ENCODE data around the gene LCE1E.

The LCE1E gene

GRCh38 chr1:152817309-152817708, 31.3 kb downstream of the LCE1E start (continued):
- TF ChIP-seq FEZF1 (tag by site-specific recombination; IDR thresholded peaks at IDR 0.05) (no peak), ZFP41 (tag by site-specific recombination; IDR thresholded peaks at IDR 0.05; ENCODE audit: borderline replicate concordance) (no peak), IKZF3 (tag by site-specific recombination; IDR thresholded peaks at IDR 0.05) (no peak), ZNF350 (tag by site-specific recombination; IDR thresholded peaks at IDR 0.05) (no peak), ZNF426 (tag by site-specific recombination; IDR thresholded peaks at IDR 0.05) (no peak), ZNF530 (tag by site-specific recombination; IDR thresholded peaks at IDR 0.05; ENCODE audit: low read depth) (no peak), ZNF776 (tag by site-specific recombination; IDR thresholded peaks at IDR 0.05; ENCODE audit: borderline replicate concordance) (no peak), ZNF514 (tag by site-specific recombination; IDR thresholded peaks at IDR 0.05) (no peak)

GRCh38 chr1:152823294-152823693, 37.2 kb downstream of the LCE1E start:
- Histone ChIP-seq H3K4me1 (ENCODE audit: control insufficient read depth, insufficient read depth, low read length) (no peaks in the 10 kb centered on the region), H3K36me3 (ENCODE audit: control insufficient read depth in 2 of 2, insufficient read depth in 1 of 2, low read length in 2 of 2) (no peaks in the 10 kb centered on the region), H3K9me3 (ENCODE audit: control insufficient read depth, insufficient read depth, low read depth, low read length) (no peaks in the 10 kb centered on the region), H3K4me3 (ENCODE audit: low read depth, low read length) (no peak overlapping the region), H3K27ac (ENCODE audit: extremely low read depth, low read depth, low read length) (no peak overlapping the region)
- ChIA-PET POLR2A (no interaction called here), CTCF (no interaction called here)
- TF ChIP-seq ZXDB (tag by site-specific recombination; IDR thresholded peaks at IDR 0.05) (no peak), MYNN (tag by site-specific recombination; IDR thresholded peaks at IDR 0.05; ENCODE audit: borderline replicate concordance) (no peak), SP3 (tag by site-specific recombination; IDR thresholded peaks at IDR 0.05) (no peak), ZNF350 (tag by site-specific recombination; IDR thresholded peaks at IDR 0.05) (no peak), ZNF248 (tag by site-specific recombination; IDR thresholded peaks at IDR 0.05) (no peak), ZNF394 (tag by site-specific recombination; IDR thresholded peaks at IDR 0.05; ENCODE audit: borderline replicate concordance) (no peak), BCL11A (tag by site-specific recombination; IDR thresholded peaks at IDR 0.05; ENCODE audit: low read depth) (no peak), ZNF2 (tag by site-specific recombination; IDR thresholded peaks at IDR 0.05) (no peak), ZNF138 (tag by site-specific recombination; IDR thresholded peaks at IDR 0.05; ENCODE audit: borderline replicate concordance) (no peak), ZNF654 (tag by site-specific recombination; IDR thresholded peaks at IDR 0.05; ENCODE audit: low read depth) (no peak), OVOL3 (tag by site-specific recombination; IDR thresholded peaks at IDR 0.05) (no peak), ZNF274 (IDR thresholded peaks at IDR 0.05; ENCODE audit: low read length) (no peak), ZNF274 (tag by site-specific recombination; IDR thresholded peaks at IDR 0.05; ENCODE audit: borderline replicate concordance) (no peak)
- TF ChIP-seq, protein P1, sequence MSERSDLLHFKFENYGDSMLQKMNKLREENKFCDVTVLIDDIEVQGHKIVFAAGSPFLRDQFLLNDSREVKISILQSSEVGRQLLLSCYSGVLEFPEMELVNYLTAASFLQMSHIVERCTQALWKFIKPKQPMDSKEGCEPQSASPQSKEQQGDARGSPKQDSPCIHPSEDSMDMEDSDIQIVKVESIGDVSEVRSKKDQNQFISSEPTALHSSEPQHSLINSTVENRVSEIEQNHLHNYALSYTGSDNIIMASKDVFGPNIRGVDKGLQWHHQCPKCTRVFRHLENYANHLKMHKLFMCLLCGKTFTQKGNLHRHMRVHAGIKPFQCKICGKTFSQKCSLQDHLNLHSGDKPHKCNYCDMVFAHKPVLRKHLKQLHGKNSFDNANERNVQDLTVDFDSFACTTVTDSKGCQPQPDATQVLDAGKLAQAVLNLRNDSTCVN (tag by site-specific recombination; optimal IDR thresholded peaks at IDR 0.05): no peak

- CTCF ChIA-PET: no interaction called here
- POLR2A ChIA-PET: no interaction called here
- Histone ChIP-seq H3K27ac (ENCODE audit: extremely low read depth, low read depth, low read length) (no peak overlapping the region), H3K4me3 (ENCODE audit: low read depth, low read length) (no peak overlapping the region), H3K9me3 (ENCODE audit: control insufficient read depth, insufficient read depth, low read depth, low read length) (no peaks in the 10 kb centered on the region), H3K4me1 (ENCODE audit: control insufficient read depth, insufficient read depth, low read length) (no peaks in the 10 kb centered on the region), H3K36me3 (ENCODE audit: control insufficient read depth in 2 of 2, insufficient read depth in 1 of 2, low read length in 2 of 2) (no peaks in the 10 kb centered on the region)
- TF ChIP-seq, protein P2, sequence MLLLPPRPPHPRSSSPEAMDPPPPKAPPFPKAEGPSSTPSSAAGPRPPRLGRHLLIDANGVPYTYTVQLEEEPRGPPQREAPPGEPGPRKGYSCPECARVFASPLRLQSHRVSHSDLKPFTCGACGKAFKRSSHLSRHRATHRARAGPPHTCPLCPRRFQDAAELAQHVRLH (tag by site-specific recombination; IDR thresholded peaks at IDR 0.05): no peak
- TF ChIP-seq ZNF202 (tag by site-specific recombination; IDR thresholded peaks at IDR 0.05; ENCODE audit: borderline replicate concordance) (no peak), ZBTB49 (tag by site-specific recombination; IDR thresholded peaks at IDR 0.05; ENCODE audit: low read depth) (no peak), KLF7 (tag by site-specific recombination; IDR thresholded peaks at IDR 0.05; ENCODE audit: borderline replicate concordance) (no peak)
- TF ChIP-seq, protein P3, sequence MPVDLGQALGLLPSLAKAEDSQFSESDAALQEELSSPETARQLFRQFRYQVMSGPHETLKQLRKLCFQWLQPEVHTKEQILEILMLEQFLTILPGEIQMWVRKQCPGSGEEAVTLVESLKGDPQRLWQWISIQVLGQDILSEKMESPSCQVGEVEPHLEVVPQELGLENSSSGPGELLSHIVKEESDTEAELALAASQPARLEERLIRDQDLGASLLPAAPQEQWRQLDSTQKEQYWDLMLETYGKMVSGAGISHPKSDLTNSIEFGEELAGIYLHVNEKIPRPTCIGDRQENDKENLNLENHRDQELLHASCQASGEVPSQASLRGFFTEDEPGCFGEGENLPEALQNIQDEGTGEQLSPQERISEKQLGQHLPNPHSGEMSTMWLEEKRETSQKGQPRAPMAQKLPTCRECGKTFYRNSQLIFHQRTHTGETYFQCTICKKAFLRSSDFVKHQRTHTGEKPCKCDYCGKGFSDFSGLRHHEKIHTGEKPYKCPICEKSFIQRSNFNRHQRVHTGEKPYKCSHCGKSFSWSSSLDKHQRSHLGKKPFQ (tag by site-specific recombination; IDR thresholded peaks at IDR 0.05): no peak
- TF ChIP-seq, protein P4, sequence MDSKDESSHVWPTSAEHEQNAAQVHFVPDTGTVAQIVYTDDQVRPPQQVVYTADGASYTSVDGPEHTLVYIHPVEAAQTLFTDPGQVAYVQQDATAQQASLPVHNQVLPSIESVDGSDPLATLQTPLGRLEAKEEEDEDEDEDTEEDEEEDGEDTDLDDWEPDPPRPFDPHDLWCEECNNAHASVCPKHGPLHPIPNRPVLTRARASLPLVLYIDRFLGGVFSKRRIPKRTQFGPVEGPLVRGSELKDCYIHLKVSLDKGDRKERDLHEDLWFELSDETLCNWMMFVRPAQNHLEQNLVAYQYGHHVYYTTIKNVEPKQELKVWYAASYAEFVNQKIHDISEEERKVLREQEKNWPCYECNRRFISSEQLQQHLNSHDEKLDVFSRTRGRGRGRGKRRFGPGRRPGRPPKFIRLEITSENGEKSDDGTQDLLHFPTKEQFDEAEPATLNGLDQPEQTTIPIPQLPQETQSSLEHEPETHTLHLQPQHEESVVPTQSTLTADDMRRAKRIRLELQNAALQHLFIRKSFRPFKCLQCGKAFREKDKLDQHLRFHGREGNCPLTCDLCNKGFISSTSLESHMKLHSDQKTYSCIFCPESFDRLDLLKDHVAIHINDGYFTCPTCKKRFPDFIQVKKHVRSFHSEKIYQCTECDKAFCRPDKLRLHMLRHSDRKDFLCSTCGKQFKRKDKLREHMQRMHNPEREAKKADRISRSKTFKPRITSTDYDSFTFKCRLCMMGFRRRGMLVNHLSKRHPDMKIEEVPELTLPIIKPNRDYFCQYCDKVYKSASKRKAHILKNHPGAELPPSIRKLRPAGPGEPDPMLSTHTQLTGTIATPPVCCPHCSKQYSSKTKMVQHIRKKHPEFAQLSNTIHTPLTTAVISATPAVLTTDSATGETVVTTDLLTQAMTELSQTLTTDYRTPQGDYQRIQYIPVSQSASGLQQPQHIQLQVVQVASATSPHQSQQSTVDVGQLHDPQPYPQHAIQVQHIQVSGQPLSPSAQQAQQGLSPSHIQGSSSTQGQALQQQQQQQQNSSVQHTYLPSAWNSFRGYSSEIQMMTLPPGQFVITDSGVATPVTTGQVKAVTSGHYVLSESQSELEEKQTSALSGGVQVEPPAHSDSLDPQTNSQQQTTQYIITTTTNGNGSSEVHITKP (tag by site-specific recombination; IDR thresholded peaks at IDR 0.05): no peak
Measured at GRCh38 chr1:152824964-152825363, 38.9 kb downstream of the LCE1E start.
